Hepatocyte (in vitro differentiated cells): ENCODE results near the gene RIPOR2.

ENCODE experiments used
- CTCF ChIP-seq: fragments of 200-600 bp; sonication (generic); IDR thresholded peaks from 2 replicates; pipeline ENCODE4 v1.5.1; 2016; ENCODE audit warnings: antibody characterized with exemption, mild to moderate bottlenecking; ENCODE audit not compliant: poor library complexity
- EZH2 ChIP-seq: fragments of 200-600 bp; sonication (generic); IDR thresholded peaks from 2 replicates; pipeline ENCODE4 v1.6.1; 2016; ENCODE audit warnings: antibody characterized with exemption, mild to moderate bottlenecking, borderline replicate concordance
- EZH2phosphoT487 ChIP-seq: fragments of 200-600 bp; sonication (generic); IDR thresholded peaks from one replicate; pipeline ENCODE4 v1.6.1; 2018; ENCODE audit warnings: antibody characterized with exemption, mild to moderate bottlenecking, low read depth, moderate library complexity; ENCODE audit not compliant: unreplicated experiment, severe bottlenecking

GRCh38 chr6:24883618-24884017, 52.1 kb downstream of the RIPOR2 start:
- TF ChIP-seq CTCF: no peak
- TF ChIP-seq EZH2: no peak
- no peak for TF ChIP-seq EZH2phosphoT487
